ENCODE results near the gene KLHL2. TPM values are rescaled to one million over a fixed set of nuclear protein-coding genes. Genes with fewer than 3 reads are reported as not detected.
A peak's percentile ranks its signal among the peaks of the same experiment; 100 is the strongest.

The KLHL2 gene
- total RNA-seq, 2 donors from 2014 or later, result 39.3 to 41.5 TPM

GRCh38 chr4:165288639-165289422, 81.5 kb downstream of the KLHL2 start:
- Mint-ChIP-seq H3K4me1 (ENCODE audit: low read depth) (peaks cover 48% of the 10 kb centered on the region), H3K4me3 (peak overlapping the region in 1 of 2 donors; percentile 55), H3K27ac (peak overlapping the region; percentile 51), H3K27me3 (ENCODE audit: low read depth) (no peaks in the 10 kb centered on the region), H3K9me3 (peaks cover 4 to 5% of the 10 kb centered on the region in 2 donors), H3K36me3 (ENCODE audit: insufficient read depth in 2 of 2) (peaks cover 9 to 13% of the 10 kb centered on the region in 2 donors)
- ATAC-seq (replicated peaks in 1 of 2) (no peak), DNase-seq (no peak)

- Mint-ChIP-seq H3K27me3 (ENCODE audit: low read depth) (no peaks in the 10 kb centered on the region), H3K27ac (peak overlapping the region; percentile 50), H3K4me3 (peak overlapping the region; percentile 6 to 27), H3K4me1 (ENCODE audit: low read depth) (peaks cover 54% of the 10 kb centered on the region), H3K9me3 (peaks cover 1 to 3% of the 10 kb centered on the region in 2 donors), H3K36me3 (ENCODE audit: insufficient read depth in 2 of 2) (peaks cover 7 to 9% of the 10 kb centered on the region in 2 donors)
- ATAC-seq (replicated peaks in 1 of 2) (no peak), DNase-seq (no peak)
These were observed 82.0 kb downstream of the KLHL2 start for GRCh38 chr4:165289423-165289785.

- Mint-ChIP-seq H3K36me3 (ENCODE audit: insufficient read depth in 2 of 2) (peaks cover 2 to 4% of the 10 kb centered on the region in 2 donors), H3K4me1 (ENCODE audit: low read depth) (peaks cover 38% of the 10 kb centered on the region), H3K9me3 (no peaks in the 10 kb centered on the region), H3K4me3 (no peak overlapping the region), H3K27ac (no peak overlapping the region), H3K27me3 (ENCODE audit: low read depth) (no peaks in the 10 kb centered on the region)
- DNase-seq (no peak), ATAC-seq (replicated peaks in 1 of 2) (no peak)
These were observed 85.7 kb downstream of the KLHL2 start for GRCh38 chr4:165293061-165293460.

DNA sequence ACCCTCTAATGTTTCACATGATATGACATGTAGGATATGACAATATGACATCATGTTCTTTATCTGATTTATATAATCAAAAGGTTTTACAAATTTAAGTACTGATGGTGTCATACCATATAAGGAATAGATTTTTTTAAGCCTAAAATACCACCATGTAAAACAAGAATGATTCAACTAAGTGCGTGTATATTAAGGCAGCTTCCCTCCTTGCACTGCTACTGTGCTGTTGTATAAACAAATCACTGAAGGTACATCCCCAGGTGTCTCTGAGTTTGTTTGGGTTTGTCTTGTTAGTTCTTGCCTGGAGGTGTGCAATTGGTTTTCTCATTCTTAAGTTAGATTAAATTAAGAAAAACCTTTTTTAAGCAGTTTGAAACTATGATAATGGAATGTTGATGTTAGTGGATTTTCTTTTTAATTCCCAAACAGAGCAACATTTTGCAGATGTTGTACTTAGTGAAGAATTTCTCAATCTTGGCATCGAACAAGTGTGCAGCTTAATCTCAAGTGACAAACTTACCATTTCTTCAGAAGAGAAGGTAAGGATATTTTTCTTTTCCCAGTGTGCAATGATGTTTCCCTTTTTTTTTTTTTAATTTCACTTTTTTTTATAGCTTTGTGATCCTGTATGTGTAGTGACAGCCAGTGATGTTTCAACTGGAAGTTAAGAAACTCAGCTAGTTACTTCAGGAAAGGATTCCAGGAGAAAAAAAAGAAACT, 86.7 kb downstream of the KLHL2 start:
- DNase-seq (no peak), ATAC-seq (replicated peaks in 1 of 2) (no peak)
- H3K4me1 Mint-ChIP-seq (ENCODE audit: low read depth), result peaks cover 29% of the 10 kb centered on the region
- H3K27me3 Mint-ChIP-seq (ENCODE audit: low read depth), result no peaks in the 10 kb centered on the region
- H3K4me3 Mint-ChIP-seq, result no peak overlapping the region
- peaks cover 2 to 5% of the 10 kb centered on the region in 2 donors for H3K36me3 Mint-ChIP-seq (ENCODE audit: insufficient read depth in 2 of 2)
- no peaks in the 10 kb centered on the region for H3K9me3 Mint-ChIP-seq
- peak overlapping the region; percentile 34 for H3K27ac Mint-ChIP-seq

GRCh38 chr4:165294907-165295306, 87.5 kb downstream of the KLHL2 start:
- ATAC-seq (replicated peaks in 1 of 2), result peak in 1 of 2 donors; percentile 51
- Mint-ChIP-seq H3K27me3 (ENCODE audit: low read depth) (no peaks in the 10 kb centered on the region), H3K27ac (peak overlapping the region; percentile 34), H3K9me3 (no peaks in the 10 kb centered on the region), H3K36me3 (ENCODE audit: insufficient read depth in 2 of 2) (peaks cover 2 to 10% of the 10 kb centered on the region in 2 donors), H3K4me3 (peak overlapping the region; percentile 13 to 45), H3K4me1 (ENCODE audit: low read depth) (peaks cover 30% of the 10 kb centered on the region)
- peak in 1 of 2 donors; percentile 7 for DNase-seq

DNA sequence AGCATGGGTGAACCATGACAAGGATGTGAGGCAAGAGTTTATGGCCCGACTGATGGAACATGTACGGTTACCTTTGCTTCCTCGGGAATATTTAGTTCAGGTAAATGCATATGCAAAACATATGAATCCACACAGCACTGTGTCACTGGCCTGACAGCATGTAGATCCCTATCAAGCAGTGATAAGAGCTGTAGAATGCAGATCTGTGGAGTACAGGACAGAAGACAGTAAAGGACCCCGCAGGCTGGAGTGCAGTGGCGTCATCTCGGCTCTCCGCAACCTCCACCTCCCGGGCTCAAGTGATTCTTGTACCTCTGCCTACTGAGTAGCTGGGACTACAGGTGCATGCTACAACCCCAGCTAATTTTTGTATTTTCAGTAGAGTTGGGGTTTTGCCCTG, 90.3 kb downstream of the KLHL2 start:
- no peak overlapping the region for H3K27ac Mint-ChIP-seq
- peaks cover 48% of the 10 kb centered on the region for H3K4me1 Mint-ChIP-seq (ENCODE audit: low read depth)
- ATAC-seq (replicated peaks in 1 of 2) (no peak), DNase-seq (no peak)
- peaks cover 0 to 15% of the 10 kb centered on the region in 2 donors for H3K36me3 Mint-ChIP-seq (ENCODE audit: insufficient read depth in 2 of 2)
- H3K4me3 Mint-ChIP-seq, result no peak overlapping the region
- no peaks in the 10 kb centered on the region for H3K27me3 Mint-ChIP-seq (ENCODE audit: low read depth)
- no peaks in the 10 kb centered on the region for H3K9me3 Mint-ChIP-seq

DNA sequence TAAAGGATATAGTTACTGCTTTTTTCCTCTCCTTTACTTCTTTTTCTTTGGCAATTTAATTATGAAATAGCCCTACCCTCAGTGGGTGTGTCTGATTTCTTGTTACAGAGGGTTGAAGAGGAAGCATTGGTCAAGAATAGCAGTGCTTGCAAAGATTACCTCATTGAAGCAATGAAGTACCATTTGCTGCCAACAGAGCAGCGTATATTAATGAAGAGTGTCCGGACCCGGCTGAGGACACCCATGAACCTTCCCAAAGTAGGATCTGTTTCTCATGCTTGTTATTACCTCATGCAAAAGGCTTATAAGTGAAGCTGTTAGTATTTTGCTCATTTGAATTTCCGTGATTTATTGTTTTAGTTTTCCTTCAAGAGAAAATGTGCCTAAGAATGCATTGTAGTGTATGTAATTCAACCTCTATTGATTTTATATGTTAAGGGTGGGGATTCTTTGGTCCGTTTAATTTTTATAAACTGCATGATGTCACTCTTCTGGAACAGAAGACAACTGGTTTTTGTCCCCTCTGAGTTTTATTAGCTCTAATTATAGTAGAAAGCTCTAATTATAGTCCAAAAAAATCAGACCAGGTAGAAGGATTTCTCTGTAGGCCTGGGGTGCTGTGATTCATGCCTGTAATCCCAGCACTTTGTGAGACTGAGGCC, 92.2 kb downstream of the KLHL2 start:
- DNase-seq, result no peak
- H3K36me3 Mint-ChIP-seq (ENCODE audit: insufficient read depth in 2 of 2), result peaks cover 0 to 18% of the 10 kb centered on the region in 2 donors
- no peaks in the 10 kb centered on the region for H3K9me3 Mint-ChIP-seq
- H3K27me3 Mint-ChIP-seq (ENCODE audit: low read depth), result no peaks in the 10 kb centered on the region
- peak overlapping the region; percentile 19 for H3K27ac Mint-ChIP-seq
- no peak overlapping the region for H3K4me3 Mint-ChIP-seq
- H3K4me1 Mint-ChIP-seq (ENCODE audit: low read depth), result peaks cover 43% of the 10 kb centered on the region
- no peak for ATAC-seq (replicated peaks in 1 of 2)

DNA sequence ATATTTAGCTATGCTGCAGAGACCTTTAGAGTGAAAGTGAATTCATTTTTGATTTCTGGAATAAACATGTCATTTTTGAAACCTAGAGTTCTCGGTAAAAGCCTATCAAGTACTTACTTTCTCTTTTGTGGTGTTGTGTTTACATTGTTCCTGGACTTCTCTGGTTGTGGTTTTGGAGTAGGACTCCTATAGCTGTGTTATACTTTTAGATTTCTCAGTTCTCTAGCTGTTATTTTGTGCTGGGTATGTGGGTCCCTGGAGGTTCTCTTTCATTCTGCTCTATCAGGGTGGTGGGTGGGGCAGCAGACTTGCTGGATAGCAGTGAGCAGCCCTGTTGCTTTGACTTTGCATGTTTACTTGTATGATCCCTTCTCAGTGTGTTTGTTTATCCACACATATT, 94.5 kb downstream of the KLHL2 start:
- H3K36me3 Mint-ChIP-seq (ENCODE audit: insufficient read depth in 2 of 2), result peaks cover 0 to 16% of the 10 kb centered on the region in 2 donors
- H3K4me3 Mint-ChIP-seq, result peak overlapping the region; percentile 76 to 81
- DNase-seq (peak in 1 of 2 donors; percentile 10), ATAC-seq (replicated peaks in 1 of 2) (peak; percentile 81 to 90)
- H3K4me1 Mint-ChIP-seq (ENCODE audit: low read depth), result peaks cover 35% of the 10 kb centered on the region
- H3K9me3 Mint-ChIP-seq, result no peaks in the 10 kb centered on the region
- H3K27ac Mint-ChIP-seq, result peak overlapping the region; percentile 82
- no peaks in the 10 kb centered on the region for H3K27me3 Mint-ChIP-seq (ENCODE audit: low read depth)

DNA sequence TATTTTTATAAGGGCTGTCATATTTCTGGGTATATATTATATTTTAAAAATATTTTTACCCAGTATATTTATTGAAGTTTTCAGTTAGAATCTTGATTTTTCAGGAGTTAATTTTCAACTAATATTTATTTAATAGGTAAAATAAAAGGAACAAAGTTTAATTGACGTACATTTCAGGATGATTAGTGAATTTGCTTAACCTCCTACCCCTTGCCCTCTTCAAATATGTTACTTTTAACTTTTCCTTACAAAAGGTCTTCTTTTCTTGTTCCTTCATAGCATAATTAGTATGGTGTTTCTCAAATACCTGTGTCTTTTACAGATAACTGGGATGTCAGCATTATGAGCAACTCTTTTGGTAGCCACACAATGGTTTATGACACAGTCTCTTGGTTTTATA, 95.3 kb downstream of the KLHL2 start:
- DNase-seq, result no peak
- no peak overlapping the region for H3K27ac Mint-ChIP-seq
- H3K4me3 Mint-ChIP-seq, result peak overlapping the region in 1 of 2 donors; percentile 50
- no peaks in the 10 kb centered on the region for H3K9me3 Mint-ChIP-seq
- peaks cover 0 to 16% of the 10 kb centered on the region in 2 donors for H3K36me3 Mint-ChIP-seq (ENCODE audit: insufficient read depth in 2 of 2)
- peaks cover 35% of the 10 kb centered on the region for H3K4me1 Mint-ChIP-seq (ENCODE audit: low read depth)
- no peaks in the 10 kb centered on the region for H3K27me3 Mint-ChIP-seq (ENCODE audit: low read depth)
- no peak for ATAC-seq (replicated peaks in 1 of 2)

GRCh38 chr4:165308166-165308565, 100.8 kb downstream of the KLHL2 start:
- H3K36me3 Mint-ChIP-seq (ENCODE audit: insufficient read depth in 2 of 2), result peaks cover 3 to 9% of the 10 kb centered on the region in 2 donors

DNA sequence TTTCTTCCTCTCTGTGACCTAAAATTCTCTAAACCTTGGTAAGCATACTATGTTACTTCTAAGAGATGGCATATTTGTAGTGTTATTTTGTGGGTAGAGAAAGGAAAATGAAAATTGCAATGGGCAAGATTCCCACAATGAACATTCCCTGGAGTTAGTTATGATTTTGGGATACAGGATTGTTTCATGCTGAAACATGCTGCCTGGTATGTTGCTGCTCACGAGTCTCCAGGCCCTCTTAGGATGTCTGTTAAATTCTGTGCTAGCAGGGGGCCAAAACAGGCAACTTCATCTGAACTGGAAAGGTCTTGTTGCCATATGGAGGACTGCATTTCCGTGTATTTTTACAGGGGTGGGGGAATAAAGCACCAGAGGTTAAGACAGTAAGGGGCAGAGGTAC, 101.2 kb downstream of the KLHL2 start:
- ATAC-seq (replicated peaks in 1 of 2) (no peak), DNase-seq (no peak)
- no peaks in the 10 kb centered on the region for H3K4me1 Mint-ChIP-seq (ENCODE audit: low read depth)
- H3K27me3 Mint-ChIP-seq (ENCODE audit: low read depth), result no peaks in the 10 kb centered on the region
- no peak overlapping the region for H3K27ac Mint-ChIP-seq
- H3K4me3 Mint-ChIP-seq, result no peak overlapping the region
- H3K9me3 Mint-ChIP-seq, result no peaks in the 10 kb centered on the region
- H3K36me3 Mint-ChIP-seq (ENCODE audit: insufficient read depth in 2 of 2), result peaks cover 3 to 9% of the 10 kb centered on the region in 2 donors

More at GRCh38 chr4:165308166-165308565, 100.8 kb downstream of the KLHL2 start:
- H3K27ac Mint-ChIP-seq, result peak overlapping the region; percentile 86
- ATAC-seq (replicated peaks in 1 of 2), result no peak
- no peaks in the 10 kb centered on the region for H3K4me1 Mint-ChIP-seq (ENCODE audit: low read depth)
- H3K9me3 Mint-ChIP-seq, result no peaks in the 10 kb centered on the region
- H3K27me3 Mint-ChIP-seq (ENCODE audit: low read depth), result no peaks in the 10 kb centered on the region
- no peak for DNase-seq
- H3K4me3 Mint-ChIP-seq, result no peak overlapping the region

DNA sequence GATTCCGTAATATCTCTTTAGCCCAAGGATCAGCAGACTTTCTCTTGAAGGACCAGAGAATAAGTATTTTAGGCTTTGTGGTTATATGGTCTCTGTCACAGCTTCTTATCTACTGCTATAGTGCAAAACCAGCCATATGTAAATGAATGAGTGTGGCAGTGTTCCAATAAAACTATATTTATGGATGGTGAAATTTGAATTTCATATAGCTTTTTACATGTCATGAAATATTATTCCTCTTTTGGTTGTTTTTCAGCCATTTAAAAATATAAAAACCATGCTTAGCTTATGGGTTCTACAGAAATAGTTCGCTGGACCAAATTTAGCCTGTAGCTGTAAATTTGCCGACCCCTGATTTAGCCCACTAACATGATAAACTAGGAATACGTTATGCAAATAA, 102.1 kb downstream of the KLHL2 start:
- Mint-ChIP-seq H3K9me3 (no peaks in the 10 kb centered on the region), H3K36me3 (ENCODE audit: insufficient read depth in 2 of 2) (peaks cover 3 to 15% of the 10 kb centered on the region in 2 donors), H3K4me3 (no peak overlapping the region), H3K4me1 (ENCODE audit: low read depth) (no peaks in the 10 kb centered on the region), H3K27ac (no peak overlapping the region), H3K27me3 (ENCODE audit: low read depth) (no peaks in the 10 kb centered on the region)
- ATAC-seq (replicated peaks in 1 of 2), result no peak
- no peak for DNase-seq

DNA sequence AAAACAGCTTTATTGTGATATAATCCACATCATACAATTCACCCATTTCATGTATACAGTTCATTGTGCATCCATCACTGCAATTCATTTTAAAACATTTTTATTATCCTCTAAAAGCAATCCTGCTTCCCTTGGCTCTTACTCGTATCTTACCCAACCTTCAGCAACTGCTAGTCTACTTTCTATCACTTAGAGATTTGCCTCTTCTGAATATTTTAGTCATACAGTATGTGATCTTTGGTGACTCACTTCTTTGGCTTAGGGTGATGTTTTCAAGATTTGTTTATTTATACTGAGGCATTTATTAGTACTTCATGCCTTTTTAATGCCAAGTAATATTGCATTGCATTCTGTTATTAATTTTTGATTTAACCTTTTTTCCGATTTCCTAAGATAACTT, 105.1 kb downstream of the KLHL2 start:
- Mint-ChIP-seq H3K27ac (no peak overlapping the region), H3K4me1 (ENCODE audit: low read depth) (no peaks in the 10 kb centered on the region), H3K36me3 (ENCODE audit: insufficient read depth in 2 of 2) (peaks cover 3 to 21% of the 10 kb centered on the region in 2 donors), H3K4me3 (no peak overlapping the region), H3K27me3 (ENCODE audit: low read depth) (no peaks in the 10 kb centered on the region), H3K9me3 (no peaks in the 10 kb centered on the region)
- no peak for DNase-seq
- peak in 1 of 2 donors; percentile 41 for ATAC-seq (replicated peaks in 1 of 2)

All from activated T-cell treated with anti-CD3 and anti-CD28 coated beads, Interleukin-2, amount 50 U/mL, for 72 hours (primary cell).